Stomach (tissue), 9 donors: ENCODE data around the gene PPP1R9B. TPM values are rescaled to one million over a fixed set of nuclear protein-coding genes. Genes with fewer than 3 reads are reported as not detected.
A peak's percentile ranks its signal among the peaks of the same experiment; 100 is the strongest.

ENCODE experiments used
- DNase-seq, 2 donors: peaks; one replicate each; pipeline versions ENCODE4 v3.0.0 to v3.0.0-alpha.2; 2013 to 2019
- H3K27ac ChIP-seq, 5 donors: fragments of 200-600 bp in 4 of 5; sonication (generic) in 4 of 5; one replicate each; pipeline ENCODE4 v1.5.1; 2013 to 2019; ENCODE audit warnings: mild to moderate bottlenecking in 1 of 5, moderate library complexity in 1 of 5
- H3K27me3 ChIP-seq, 3 donors: fragments of 200-600 bp; sonication (generic); one replicate each; pipeline ENCODE4 v1.5.1; 2017 to 2019; ENCODE audit warnings: mixed run types in 1 of 3
- H3K36me3 ChIP-seq, 4 donors: fragments of 200-600 bp; sonication (generic); 1 replicate in 3 of 4; 2 replicates in 1 of 4; pipeline ENCODE4 v1.5.1; 2016 to 2019
- H3K4me1 ChIP-seq, 4 donors: fragments of 200-600 bp; sonication (generic); one replicate each; pipeline ENCODE4 v1.5.1; 2016 to 2019
- H3K4me3 ChIP-seq, 4 donors: fragments of 200-600 bp; sonication (generic) in 3 of 4; one replicate each; pipeline ENCODE4 v1.5.1; 2016 to 2019; ENCODE audit warnings: mild to moderate bottlenecking in 1 of 4
- H3K9me3 ChIP-seq, 4 donors: fragments of 200-600 bp; sonication (generic); one replicate each; pipeline ENCODE4 v1.5.1; 2016 to 2019
- EP300 ChIP-seq: sonication (generic); formaldehyde crosslinking; IDR thresholded peaks from one replicate; pipeline ENCODE4 v1.6.1; 2017; ENCODE audit warnings: antibody characterized with exemption
- POLR2A ChIP-seq, 4 donors: fragments of 450-650 bp; IDR thresholded peaks; one replicate each; pipeline ENCODE4 v1.6.1; 2016; ENCODE audit warnings: antibody characterized with exemption in 4 of 4, control low read depth in 2 of 4, mild to moderate bottlenecking in 1 of 4, moderate library complexity in 1 of 4
- POLR2AphosphoS5 ChIP-seq, 3 donors: sonication (generic); formaldehyde crosslinking; IDR thresholded peaks; one replicate each; pipeline ENCODE4 v1.6.1; 2016; ENCODE audit warnings: antibody characterized with exemption in 3 of 3
- WGBS, 5 donors: extraction: QIAGEN DNeasy Blood & Tissue Kit in 3 of 5; methylation state at CpG; one replicate each; pipeline versions ENCODE4 v1.1.5 to v1.1.7; 2013 to 2018; 5-methylcytosine and 5-hydroxymethylcytosine counted together
- intact Hi-C: fragments of 100-400 bp; cut with DNase I; formaldehyde crosslinking; loops from one replicate; pipeline ENCODE4 v1.15.1; 2023; ENCODE audit warnings: low total_unique reads
- polyA plus RNA-seq, 3 donors: library from polyadenylated mRNA; stranded (reverse); fragments of 200-250 nt; gene quantifications; one replicate each; pipeline ENCODE4 v1.2.3, GENCODE V29; 2013
- total RNA-seq, 5 donors: library from RNA; depleted of rRNA; stranded (reverse); fragments of >200 nt; gene quantifications; one replicate each; pipeline versions ENCODE4 v1.1.0 to v1.2.3, GENCODE V29; 2014 to 2016
- TF ChIP-seq, protein P1 (sequence below), 7 experiments: fragments of 450-650 bp in 4 of 7; fragments of 200-600 bp in 3 of 7; sonication (generic) in 3 of 7; IDR thresholded peaks; one replicate each; pipeline ENCODE4 v1.5.1; 2016 to 2019; ENCODE audit warnings: antibody characterized with exemption in 7 of 7, control low read depth in 2 of 7, mild to moderate bottlenecking in 1 of 7
- donor health status: healthy with polysubstance abuse.
- donor health status: Bipolar disorder and iron deficiency.
- donor health status: healthy.

The PPP1R9B gene
- total and polyA plus RNA-seq, 8 donors: 11.6 to 64.2 (median 18.9) TPM

DNA sequence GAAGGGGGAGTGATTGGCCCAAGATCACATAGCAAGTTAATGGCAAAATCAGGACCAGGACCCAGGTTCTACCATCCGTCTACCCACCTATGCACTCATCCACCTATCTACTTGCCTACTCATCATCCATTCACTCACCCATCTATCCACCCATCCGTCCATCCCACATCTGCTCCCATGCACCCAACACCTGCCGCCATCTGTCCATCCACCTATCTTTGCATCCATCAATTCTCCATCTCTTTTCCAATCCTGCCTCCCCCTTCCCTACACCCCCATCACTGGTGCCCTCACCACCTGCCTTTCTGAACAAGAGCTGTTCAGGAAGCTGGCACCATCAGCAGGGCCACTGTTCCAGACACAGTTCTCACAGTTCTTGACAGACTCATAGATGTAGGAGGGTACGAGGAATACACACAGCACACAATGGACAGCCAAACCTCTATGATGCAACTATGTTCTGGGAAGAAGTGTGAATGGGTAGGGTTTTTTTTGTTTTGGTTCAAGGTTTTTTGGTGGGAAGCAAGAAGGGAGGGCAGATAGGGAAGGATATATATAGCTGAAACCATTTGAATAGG lies 25.0 kb downstream of the PPP1R9B start:
- TF ChIP-seq EP300: no peak
- TF ChIP-seq POLR2AphosphoS5 (IDR thresholded peaks at IDR 0.05): no peak
- no peak for TF ChIP-seq POLR2A (IDR thresholded peaks at IDR 0.05)
- TF ChIP-seq, protein P1, sequence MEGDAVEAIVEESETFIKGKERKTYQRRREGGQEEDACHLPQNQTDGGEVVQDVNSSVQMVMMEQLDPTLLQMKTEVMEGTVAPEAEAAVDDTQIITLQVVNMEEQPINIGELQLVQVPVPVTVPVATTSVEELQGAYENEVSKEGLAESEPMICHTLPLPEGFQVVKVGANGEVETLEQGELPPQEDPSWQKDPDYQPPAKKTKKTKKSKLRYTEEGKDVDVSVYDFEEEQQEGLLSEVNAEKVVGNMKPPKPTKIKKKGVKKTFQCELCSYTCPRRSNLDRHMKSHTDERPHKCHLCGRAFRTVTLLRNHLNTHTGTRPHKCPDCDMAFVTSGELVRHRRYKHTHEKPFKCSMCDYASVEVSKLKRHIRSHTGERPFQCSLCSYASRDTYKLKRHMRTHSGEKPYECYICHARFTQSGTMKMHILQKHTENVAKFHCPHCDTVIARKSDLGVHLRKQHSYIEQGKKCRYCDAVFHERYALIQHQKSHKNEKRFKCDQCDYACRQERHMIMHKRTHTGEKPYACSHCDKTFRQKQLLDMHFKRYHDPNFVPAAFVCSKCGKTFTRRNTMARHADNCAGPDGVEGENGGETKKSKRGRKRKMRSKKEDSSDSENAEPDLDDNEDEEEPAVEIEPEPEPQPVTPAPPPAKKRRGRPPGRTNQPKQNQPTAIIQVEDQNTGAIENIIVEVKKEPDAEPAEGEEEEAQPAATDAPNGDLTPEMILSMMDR (IDR thresholded peaks at IDR 0.05): no peak
- Histone ChIP-seq H3K4me1 (peaks cover 23 to 43% (median 31%) of the 10 kb centered on the region in 4 donors), H3K27ac (no peak overlapping the region), H3K36me3 (no peaks in the 10 kb centered on the region), H3K4me3 (no peak overlapping the region), H3K27me3 (peaks cover 0 to 34% (median 25%) of the 10 kb centered on the region in 3 donors), H3K9me3 (no peaks in the 10 kb centered on the region)
- 89 to 98% (median 95%) methylated on average over 4 of the region's 4 CpGs for WGBS, 5 donors
- no peak for DNase-seq
- intact Hi-C loops: no loop called here

DNA sequence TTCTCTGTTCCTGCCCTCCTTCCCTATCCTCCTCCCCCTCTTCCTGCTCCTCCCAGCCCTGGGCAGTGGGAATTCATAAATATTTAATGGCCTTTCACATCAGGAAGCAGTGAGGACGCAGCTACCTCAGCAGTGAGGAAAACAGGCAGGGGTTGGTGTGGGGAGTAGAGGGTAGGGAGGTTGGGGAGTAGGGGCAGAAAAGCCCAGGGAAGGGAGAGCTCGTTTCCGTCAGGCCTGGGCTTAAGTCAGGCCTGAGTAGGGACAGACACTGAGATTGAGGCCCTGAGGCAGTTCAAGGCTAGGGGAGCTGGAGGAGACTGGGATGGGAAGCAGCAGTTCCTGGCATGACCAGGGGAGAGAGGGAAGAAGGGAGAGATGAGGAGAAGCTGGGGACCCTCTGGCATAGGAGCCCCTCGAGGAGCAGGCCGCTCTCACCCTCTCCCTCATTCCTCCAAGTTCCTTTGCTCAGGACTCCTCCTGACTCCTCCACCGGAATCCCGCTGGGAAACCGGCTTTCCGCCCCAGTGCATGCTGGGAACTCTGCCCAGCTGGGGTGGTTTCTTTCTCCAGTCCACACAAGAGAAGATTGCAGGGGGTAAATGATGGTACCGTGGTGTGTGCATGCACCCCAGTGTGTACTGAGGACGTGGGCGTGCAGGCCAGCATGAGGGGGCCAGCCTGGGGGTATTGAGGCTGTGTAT lies 26.7 kb downstream of the PPP1R9B start:
- Histone ChIP-seq H3K27me3 (peaks cover 0 to 22% (median 8%) of the 10 kb centered on the region in 3 donors), H3K9me3 (no peaks in the 10 kb centered on the region), H3K4me1 (peaks cover 5 to 26% (median 14%) of the 10 kb centered on the region in 4 donors), H3K27ac (peak overlapping the region in 3 of 5 donors; percentile 30 to 60 (median 59)), H3K4me3 (no peak overlapping the region), H3K36me3 (no peaks in the 10 kb centered on the region)
- 37 to 48% (median 41%) methylated on average over 12 of the region's 12 CpGs for WGBS, 5 donors
- TF ChIP-seq POLR2AphosphoS5 (IDR thresholded peaks at IDR 0.05): no peak
- no peak for TF ChIP-seq EP300
- TF ChIP-seq POLR2A (IDR thresholded peaks at IDR 0.05): no peak
- DNase-seq: no peak
- intact Hi-C loops: no loop called here

DNA sequence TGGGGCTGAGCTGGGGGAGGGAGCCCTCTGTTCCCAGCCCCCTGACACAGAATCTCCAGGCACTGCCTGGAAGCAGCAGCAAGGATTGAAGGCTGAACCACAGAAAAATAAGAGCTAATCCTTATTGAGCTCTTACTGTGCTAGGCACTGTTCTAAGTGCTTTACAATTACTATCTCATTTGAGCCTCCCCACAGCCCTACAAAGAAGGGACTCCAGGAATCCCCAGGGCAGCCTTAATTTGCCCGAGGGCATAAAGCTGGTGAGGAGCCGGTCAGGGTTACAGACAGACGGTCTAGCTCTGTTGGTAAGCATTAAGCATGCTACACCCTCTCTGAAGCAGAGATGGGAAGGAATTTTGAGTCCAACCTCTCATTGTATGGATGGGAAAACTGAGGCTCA lies 27.5 kb downstream of the PPP1R9B start:
- Histone ChIP-seq H3K36me3 (no peaks in the 10 kb centered on the region), H3K27ac (peak overlapping the region in 3 of 5 donors; percentile 30 to 60 (median 59)), H3K27me3 (peaks cover 0 to 18% (median 3%) of the 10 kb centered on the region in 3 donors), H3K4me1 (peaks cover 1 to 23% (median 12%) of the 10 kb centered on the region in 4 donors), H3K9me3 (no peaks in the 10 kb centered on the region), H3K4me3 (no peak overlapping the region)
- intact Hi-C loops: no loop called here
- TF ChIP-seq EP300 (no peak), POLR2A (IDR thresholded peaks at IDR 0.05) (no peak), POLR2AphosphoS5 (IDR thresholded peaks at IDR 0.05) (no peak)
- TF ChIP-seq, protein P1 (IDR thresholded peaks at IDR 0.05): no peak
- WGBS, 5 donors: 90 to 100% (median 94%) methylated on average over 3 of the region's 3 CpGs
- no peak for DNase-seq

DNA sequence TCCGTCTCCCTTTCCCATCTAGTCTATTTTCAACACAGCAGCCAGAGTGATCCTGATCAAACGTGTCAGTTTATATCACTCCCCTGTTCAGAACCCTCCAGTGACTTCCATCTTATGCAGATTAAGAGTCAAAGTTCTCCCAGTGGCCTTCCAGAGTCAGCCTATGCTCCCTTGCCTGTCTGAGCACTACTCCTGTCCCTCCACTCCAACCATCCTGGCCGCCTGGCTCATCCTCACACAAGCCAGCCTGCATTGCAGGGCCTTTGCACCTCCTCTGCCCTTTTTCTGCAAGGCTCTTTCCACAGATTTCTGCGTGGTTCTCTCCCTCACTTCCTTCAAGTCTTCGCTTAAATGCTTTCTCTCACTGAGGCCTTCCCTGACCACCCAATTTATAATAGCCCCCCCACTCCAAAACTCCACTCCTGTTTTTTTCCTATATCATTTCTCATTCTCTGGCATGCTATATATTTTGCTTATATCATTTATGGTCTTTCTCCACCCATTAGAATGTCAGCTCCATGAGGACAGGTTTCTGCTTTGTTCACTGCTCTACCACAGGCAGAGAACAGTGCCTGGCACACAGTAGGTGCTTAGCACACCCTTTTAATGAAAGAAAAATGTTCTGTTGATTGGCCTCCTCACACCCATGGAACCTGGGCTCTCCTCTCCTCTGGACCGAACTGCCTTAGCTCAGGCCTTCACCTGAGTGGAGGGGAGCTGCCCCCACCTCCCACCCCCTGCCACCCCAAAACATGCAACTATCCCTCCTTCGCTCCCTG lies 29.8 kb downstream of the PPP1R9B start:
- intact Hi-C loops: no loop called here
- Histone ChIP-seq H3K4me1 (peaks cover 16 to 32% (median 26%) of the 10 kb centered on the region in 4 donors), H3K4me3 (no peak overlapping the region), H3K36me3 (no peaks in the 10 kb centered on the region), H3K9me3 (no peaks in the 10 kb centered on the region), H3K27ac (no peak overlapping the region), H3K27me3 (peaks cover 0 to 29% (median 10%) of the 10 kb centered on the region in 3 donors)
- TF ChIP-seq, protein P1 (IDR thresholded peaks at IDR 0.05): no peak
- no peak for TF ChIP-seq EP300
- TF ChIP-seq POLR2A (IDR thresholded peaks at IDR 0.05): no peak
- no peak for TF ChIP-seq POLR2AphosphoS5 (IDR thresholded peaks at IDR 0.05)
- WGBS, 5 donors: 85 to 94% (median 88%) methylated on average over 7 of the region's 7 CpGs
- no peak for DNase-seq
